ENCODE measurements around the gene CDKN2B. TPM values are rescaled to one million over a fixed set of nuclear protein-coding genes. Genes with fewer than 3 reads are reported as not detected.

Gene CDKN2B
- total RNA-seq, 3 donors from 2014 or later = 0.16 to 0.40 TPM; not detected in 1

DNA sequence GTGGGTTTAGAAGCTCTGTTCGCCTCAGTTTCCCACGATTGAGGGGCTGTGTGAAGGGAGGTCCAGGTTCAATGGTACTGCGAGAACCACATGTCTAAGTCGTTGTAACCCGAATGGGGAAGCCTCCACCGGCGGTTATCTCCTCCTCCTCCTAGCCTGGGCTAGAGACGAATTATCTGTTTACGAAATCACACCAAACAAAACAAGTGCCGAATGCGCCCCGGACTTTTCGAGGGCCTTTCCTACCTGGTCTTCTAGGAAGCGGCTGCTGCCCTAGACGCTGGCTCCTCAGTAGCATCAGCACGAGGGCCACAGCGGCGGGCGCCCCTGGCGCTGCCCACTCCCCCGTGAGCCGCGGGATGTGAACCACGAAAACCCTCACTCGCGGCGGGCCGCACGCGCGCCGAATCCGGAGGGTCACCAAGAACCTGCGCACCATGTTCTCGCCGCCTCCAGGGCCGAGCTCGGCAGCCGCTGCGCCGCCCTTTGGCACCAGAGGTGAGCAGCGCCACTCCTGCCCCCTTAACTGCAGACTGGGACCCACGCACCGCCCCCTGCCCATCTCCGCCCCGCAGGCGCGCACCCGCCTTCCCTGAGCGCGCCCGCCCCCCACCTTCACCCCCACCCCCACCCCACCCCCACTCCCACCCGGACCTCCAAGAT is 15.1 kb downstream of the CDKN2B start, which contains the start of gene CDKN2A:
Gene CDKN2A, minus strand, starts transcription at position 500 of the 663 bp plus-strand sequence.
- peaks cover 2% of the 10 kb centered on the region for H3K36me3 Mint-ChIP-seq (ENCODE audit: insufficient read depth)
- H3K9me3 Mint-ChIP-seq = no peaks in the 10 kb centered on the region
- H3K4me1 Mint-ChIP-seq (ENCODE audit: low read depth) = peaks cover 9% of the 10 kb centered on the region
- H3K27me3 Mint-ChIP-seq (ENCODE audit: low read depth) = peaks cover 15% of the 10 kb centered on the region
- ATAC-seq = peak; percentile 55
- H3K4me3 Mint-ChIP-seq = peak within 1 kb of the TSS; percentile 95
- DNase-seq = peak; percentile 33

DNA sequence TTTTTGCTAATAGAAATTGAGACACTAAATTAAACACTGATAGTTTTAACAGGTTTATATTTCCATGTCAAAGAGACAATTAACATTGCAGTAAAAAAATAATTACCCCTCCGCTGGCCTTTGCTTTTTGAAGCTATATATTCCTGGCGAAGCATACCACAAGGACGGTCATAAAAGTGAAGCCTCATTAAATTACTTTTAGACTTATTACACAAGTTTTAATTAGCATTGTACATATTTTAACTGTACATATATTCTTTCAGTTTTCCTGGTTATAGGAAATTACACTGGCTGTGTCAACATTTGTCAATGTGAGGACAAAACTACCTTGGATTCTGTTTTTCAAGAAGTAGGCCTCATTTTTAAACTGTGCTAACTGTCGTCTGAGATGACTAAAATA is 16.1 kb downstream of the CDKN2B start:
- no peak for ATAC-seq
- DNase-seq = no peak
- Mint-ChIP-seq H3K4me3 (peak overlapping the region; percentile 76), H3K27me3 (ENCODE audit: low read depth) (peaks cover 23% of the 10 kb centered on the region), H3K9me3 (no peaks in the 10 kb centered on the region), H3K4me1 (ENCODE audit: low read depth) (peaks cover 9% of the 10 kb centered on the region), H3K36me3 (ENCODE audit: insufficient read depth) (peaks cover 2% of the 10 kb centered on the region)

DNA sequence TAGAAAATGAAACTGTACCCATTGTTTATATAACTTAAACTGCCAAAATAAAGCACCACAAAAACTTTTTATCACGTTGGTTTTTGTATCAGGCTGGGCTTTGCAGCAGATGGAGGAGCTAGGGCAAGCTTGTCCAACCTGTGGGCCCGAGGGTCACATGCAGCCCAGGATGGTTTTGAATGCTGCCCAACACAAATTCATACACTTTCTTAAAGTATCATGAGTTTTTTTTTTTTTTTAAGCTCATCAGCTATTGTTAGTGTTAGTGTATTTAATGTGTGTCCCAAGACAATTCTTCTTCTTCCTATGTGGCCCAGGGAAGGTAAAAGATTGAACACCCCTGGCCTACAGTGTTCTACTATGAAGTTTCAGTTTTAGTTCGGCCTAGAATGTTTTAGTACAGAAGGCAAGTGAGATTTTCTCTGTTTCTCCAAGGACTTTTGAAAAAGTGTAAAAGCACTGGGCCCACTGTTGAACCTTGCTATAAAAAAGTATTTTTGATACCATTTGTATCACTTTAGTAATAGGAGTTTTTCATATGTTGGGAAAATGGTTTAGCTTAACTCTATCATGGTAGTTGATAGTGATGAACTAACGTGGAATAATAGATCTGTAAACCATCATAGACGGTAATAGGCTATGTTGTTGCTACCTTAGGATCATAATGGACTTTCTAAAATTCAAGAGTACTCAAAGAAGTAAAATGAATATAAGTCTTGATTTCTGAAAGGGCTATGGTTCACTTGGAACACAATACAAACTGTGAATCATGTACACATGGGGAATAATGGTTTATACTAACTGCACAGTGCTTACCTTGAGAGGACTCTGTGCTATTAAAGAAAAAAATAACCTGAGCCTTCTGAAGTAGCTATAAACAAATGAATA is 17.8 kb downstream of the CDKN2B start:
- Mint-ChIP-seq H3K36me3 (ENCODE audit: insufficient read depth) (peaks cover 2% of the 10 kb centered on the region), H3K27me3 (ENCODE audit: low read depth) (peaks cover 35% of the 10 kb centered on the region), H3K9me3 (no peaks in the 10 kb centered on the region), H3K4me3 (no peak overlapping the region), H3K4me1 (ENCODE audit: low read depth) (peaks cover 10% of the 10 kb centered on the region)
- ATAC-seq (no peak), DNase-seq (no peak)

DNA sequence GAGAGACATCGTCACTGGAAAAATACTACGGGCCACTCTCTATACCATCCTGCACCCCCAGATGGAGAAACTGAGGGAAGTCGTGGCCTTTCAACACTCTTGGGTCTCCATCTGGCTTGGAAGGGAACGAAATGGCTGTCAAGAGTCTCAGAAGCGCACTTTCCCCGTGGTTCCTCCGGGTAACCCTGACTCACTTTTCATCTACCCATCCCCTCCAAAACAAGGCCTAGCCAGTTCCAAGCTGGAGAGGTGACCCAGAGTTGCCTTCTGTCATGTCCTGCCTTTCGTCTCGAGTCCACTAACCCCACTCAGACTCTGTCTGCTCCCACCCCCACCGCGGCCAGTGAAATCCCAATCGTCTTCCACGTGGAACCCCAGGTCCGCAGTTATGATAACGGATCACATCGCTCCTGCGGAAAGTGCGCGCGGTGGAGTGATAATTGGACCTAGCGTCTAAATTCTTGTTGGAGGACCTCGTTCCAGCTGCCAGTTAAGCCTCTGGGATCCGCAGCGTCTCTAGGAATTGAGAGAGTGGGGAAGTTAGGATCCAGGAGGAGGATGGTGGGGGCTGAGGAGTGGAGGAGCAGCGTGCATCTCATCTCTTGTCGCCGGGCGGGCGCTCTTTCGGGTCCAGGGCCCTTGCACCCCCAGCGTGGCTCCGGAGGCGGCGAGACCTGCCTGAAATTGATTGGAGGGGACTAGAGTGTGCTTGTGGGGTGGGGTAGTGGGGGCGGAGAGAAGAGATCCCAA is 19.5 kb downstream of the CDKN2B start:
- no peak overlapping the region for H3K4me3 Mint-ChIP-seq
- ATAC-seq (no peak), DNase-seq (no peak)
- H3K36me3 Mint-ChIP-seq (ENCODE audit: insufficient read depth) = peaks cover 2% of the 10 kb centered on the region
- no peaks in the 10 kb centered on the region for H3K9me3 Mint-ChIP-seq
- H3K4me1 Mint-ChIP-seq (ENCODE audit: low read depth) = peaks cover 8% of the 10 kb centered on the region
- peaks cover 43% of the 10 kb centered on the region for H3K27me3 Mint-ChIP-seq (ENCODE audit: low read depth)

DNA sequence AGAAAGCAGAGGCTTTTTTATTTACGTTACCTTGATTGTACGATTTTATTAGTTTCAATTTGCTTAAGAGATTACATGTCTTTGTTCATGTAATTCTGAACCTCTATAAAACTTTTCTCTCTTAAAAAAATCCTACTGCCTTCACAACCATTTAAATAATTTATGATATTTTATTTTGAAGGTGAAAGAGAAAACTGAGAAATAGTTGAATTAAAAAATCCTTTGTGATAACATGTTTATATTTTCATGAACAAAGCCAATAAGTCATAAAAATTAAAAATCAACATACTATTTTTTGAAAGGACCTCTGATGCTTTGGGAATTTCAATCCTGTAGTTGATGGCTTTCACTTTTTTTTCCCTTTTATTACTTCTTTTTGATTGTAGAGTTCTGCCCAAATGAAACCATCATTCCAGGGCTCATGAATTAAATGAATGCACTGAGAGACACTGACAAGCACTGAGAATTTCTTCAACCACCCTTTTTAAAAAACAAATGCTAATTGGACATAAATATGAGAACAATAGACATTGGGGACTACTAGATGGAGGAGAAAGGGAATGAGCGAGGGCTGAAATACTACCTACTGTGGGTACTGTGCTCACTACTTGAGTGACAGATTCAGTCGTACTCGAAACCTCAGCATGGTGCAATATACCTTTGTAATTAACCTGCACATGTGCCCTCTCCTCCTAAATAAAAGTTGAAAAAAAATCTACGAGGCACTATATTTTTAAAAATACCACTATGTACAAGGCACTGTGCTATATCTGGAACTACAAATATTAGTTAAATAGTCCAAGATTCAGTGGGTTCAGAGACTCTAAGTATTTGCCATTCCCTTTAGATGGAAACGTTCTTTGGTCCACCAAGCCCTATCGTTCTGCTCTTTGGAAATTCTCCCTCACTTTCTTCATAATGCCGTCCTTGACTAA is 20.8 kb downstream of the CDKN2B start:
- no peak for ATAC-seq
- DNase-seq = no peak
- peaks cover 3% of the 10 kb centered on the region for H3K4me1 Mint-ChIP-seq (ENCODE audit: low read depth)
- peaks cover 54% of the 10 kb centered on the region for H3K27me3 Mint-ChIP-seq (ENCODE audit: low read depth)
- no peak overlapping the region for H3K4me3 Mint-ChIP-seq
- H3K36me3 Mint-ChIP-seq (ENCODE audit: insufficient read depth) = peaks cover 2% of the 10 kb centered on the region
- no peaks in the 10 kb centered on the region for H3K9me3 Mint-ChIP-seq

DNA sequence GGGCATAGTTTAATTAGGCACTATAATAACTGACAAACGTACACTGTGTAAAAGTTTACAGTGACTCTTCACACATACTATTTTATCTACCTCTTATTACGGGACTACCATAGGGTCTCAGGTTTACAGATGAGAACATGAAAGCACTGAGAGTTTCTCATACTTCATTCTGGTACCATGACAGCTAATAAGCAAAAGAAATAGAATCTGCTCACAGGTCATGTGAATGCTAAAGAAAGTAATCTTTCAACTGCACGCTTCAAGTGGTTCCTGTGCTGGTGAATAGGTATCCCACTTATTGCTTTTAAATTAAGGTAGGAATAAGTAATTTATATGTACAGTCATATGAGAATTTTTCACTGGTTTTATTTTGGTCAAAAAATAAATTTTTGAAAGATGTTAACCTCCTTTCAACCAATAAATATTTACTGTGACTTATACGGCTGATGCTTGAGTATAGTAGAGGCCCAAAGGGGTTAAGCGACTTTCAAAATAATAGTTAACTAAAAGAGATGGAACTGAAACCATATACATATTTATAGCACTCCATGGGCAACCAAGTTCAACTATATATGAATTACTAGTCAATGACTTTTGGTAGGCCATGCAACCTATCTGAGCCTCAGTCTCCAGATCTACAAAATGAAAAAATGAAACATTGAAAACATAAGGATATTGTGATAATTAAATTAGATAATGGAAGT is 23.0 kb downstream of the CDKN2B start:
- Mint-ChIP-seq H3K36me3 (ENCODE audit: insufficient read depth) (peaks cover 2% of the 10 kb centered on the region), H3K27me3 (ENCODE audit: low read depth) (peaks cover 67% of the 10 kb centered on the region), H3K4me3 (no peak overlapping the region), H3K4me1 (ENCODE audit: low read depth) (peaks cover 1% of the 10 kb centered on the region), H3K9me3 (no peaks in the 10 kb centered on the region)
- ATAC-seq = no peak
- no peak for DNase-seq

DNA sequence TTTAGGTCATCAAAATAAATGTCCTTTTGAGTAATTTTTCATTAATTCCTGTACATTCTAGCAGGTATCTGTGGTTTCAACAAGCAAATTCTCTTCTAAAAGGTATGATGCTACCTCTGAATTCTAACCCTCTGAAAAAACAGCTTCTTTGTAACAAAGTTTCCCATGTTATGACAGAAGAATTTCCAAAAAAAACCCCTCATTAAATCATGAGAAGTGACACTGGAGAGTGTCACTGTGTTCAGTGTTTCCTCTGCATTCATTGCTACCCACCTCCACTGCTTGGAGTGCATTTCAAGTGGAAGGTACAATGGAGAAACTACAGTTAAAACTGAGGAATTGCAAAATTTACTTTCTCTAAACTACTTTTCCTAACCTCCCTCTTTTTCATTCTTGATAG is 25.0 kb downstream of the CDKN2B start:
- DNase-seq (no peak), ATAC-seq (no peak)
- H3K9me3 Mint-ChIP-seq = no peaks in the 10 kb centered on the region
- H3K27me3 Mint-ChIP-seq (ENCODE audit: low read depth) = peaks cover 67% of the 10 kb centered on the region
- no peak overlapping the region for H3K4me3 Mint-ChIP-seq
- no peaks in the 10 kb centered on the region for H3K36me3 Mint-ChIP-seq (ENCODE audit: insufficient read depth)
- peaks cover 1% of the 10 kb centered on the region for H3K4me1 Mint-ChIP-seq (ENCODE audit: low read depth)

DNA sequence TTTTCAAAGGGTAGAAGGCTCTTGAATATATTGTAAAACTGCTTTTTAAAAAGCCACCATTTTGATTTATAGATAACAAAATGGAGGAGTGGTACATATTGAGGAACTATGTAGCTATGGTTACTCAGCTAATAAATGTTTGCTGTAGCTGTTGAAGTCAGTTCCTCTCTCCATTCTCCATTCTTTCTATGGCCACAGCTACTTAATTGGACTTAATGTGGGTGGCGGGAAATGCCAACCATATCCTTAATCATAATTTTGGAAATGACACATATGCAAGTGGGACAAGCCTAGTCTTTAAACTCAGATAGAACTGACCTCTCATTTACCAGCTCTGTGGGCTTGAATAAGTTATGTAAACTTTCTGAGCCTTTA is 25.6 kb downstream of the CDKN2B start:
- Mint-ChIP-seq H3K36me3 (ENCODE audit: insufficient read depth) (no peaks in the 10 kb centered on the region), H3K4me1 (ENCODE audit: low read depth) (peaks cover 1% of the 10 kb centered on the region), H3K4me3 (no peak overlapping the region), H3K9me3 (no peaks in the 10 kb centered on the region), H3K27me3 (ENCODE audit: low read depth) (peaks cover 68% of the 10 kb centered on the region)
- no peak for ATAC-seq
- DNase-seq = no peak

DNA sequence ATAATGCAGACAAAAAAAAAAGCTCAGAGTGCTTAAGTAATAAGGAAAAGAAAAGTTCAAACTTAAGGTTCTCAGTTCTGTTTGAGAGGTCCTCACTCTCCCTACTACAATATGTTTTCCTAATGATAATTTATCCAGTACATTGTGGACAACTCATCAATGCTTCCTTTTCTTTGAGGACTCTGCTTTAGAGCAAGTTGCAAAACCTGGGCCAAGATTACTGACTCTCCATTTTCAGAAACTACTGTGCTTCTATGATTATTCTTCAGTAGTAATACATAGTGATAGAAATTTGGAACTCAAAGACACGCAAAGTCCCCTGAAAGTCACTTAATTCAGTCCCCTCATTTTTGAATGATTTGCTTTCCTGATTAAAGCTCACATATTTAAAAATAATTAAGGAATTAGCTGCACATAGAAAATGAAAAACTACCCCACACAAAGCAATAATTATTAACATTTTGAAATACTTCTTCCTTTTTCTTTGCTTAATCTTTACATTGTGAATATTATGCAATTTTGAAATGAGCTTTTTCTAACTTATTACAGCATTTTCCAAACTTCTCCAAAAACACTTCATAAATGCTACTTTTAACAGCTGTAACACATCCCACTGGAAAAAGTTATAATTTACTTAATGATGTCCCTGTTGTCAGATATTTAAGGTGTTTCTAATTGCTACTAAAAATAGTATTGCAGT is 26.1 kb downstream of the CDKN2B start:
- Mint-ChIP-seq H3K4me1 (ENCODE audit: low read depth) (peaks cover 1% of the 10 kb centered on the region), H3K4me3 (no peak overlapping the region), H3K36me3 (ENCODE audit: insufficient read depth) (no peaks in the 10 kb centered on the region), H3K27me3 (ENCODE audit: low read depth) (peaks cover 65% of the 10 kb centered on the region), H3K9me3 (no peaks in the 10 kb centered on the region)
- no peak for ATAC-seq
- DNase-seq = no peak

DNA sequence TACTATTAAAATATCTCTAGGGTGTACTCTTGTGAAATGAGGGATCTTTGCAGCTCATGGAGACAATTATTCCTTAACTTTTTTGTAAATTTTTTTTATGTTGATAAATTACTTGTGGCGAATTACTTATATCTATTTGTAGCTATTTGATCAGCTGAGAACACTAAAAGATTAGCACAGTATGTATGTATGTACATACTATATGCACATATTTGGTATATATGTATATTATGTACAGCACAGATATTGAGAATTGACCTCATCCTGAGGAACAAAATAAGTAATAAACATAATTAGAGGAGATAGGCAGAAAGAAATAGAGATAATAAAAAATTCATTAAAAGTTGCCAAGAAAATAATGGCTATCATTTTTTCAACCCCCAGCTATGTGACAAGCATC is 26.7 kb downstream of the CDKN2B start:
- Mint-ChIP-seq H3K27me3 (ENCODE audit: low read depth) (peaks cover 65% of the 10 kb centered on the region), H3K4me1 (ENCODE audit: low read depth) (no peaks in the 10 kb centered on the region), H3K9me3 (no peaks in the 10 kb centered on the region), H3K36me3 (ENCODE audit: insufficient read depth) (no peaks in the 10 kb centered on the region), H3K4me3 (no peak overlapping the region)
- DNase-seq = no peak
- ATAC-seq = no peak

DNA sequence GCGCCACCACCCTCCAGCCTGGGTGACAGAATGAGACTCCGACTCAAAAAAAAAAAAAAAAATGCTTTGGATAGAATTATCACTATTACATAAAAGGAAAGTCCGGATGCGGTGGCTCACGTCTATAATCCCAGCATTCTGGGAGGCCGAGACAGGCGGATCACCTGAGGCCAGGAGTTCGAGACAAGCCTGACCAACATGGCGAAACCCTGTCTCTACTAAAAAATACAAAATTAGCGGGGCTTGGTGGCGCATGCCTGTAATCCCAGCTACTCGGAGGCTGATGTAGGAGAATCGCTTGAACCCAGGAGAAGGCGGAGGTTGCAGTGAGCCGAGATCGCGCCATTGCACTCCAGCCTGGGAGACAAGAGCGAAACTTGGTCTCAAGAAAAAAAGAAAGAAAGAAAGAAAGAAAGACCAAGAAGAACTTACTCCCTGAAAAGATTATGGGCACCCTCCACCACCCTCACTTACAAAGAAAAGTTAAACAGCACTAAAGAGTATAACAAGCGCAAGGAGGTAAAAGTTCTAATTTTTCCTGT is 32.7 kb downstream of the CDKN2B start:
- Mint-ChIP-seq H3K9me3 (no peaks in the 10 kb centered on the region), H3K36me3 (ENCODE audit: insufficient read depth) (no peaks in the 10 kb centered on the region), H3K27me3 (ENCODE audit: low read depth) (peaks cover 83% of the 10 kb centered on the region), H3K4me1 (ENCODE audit: low read depth) (peaks cover 13% of the 10 kb centered on the region), H3K4me3 (no peak overlapping the region)
- ATAC-seq = no peak
- no peak for DNase-seq

DNA sequence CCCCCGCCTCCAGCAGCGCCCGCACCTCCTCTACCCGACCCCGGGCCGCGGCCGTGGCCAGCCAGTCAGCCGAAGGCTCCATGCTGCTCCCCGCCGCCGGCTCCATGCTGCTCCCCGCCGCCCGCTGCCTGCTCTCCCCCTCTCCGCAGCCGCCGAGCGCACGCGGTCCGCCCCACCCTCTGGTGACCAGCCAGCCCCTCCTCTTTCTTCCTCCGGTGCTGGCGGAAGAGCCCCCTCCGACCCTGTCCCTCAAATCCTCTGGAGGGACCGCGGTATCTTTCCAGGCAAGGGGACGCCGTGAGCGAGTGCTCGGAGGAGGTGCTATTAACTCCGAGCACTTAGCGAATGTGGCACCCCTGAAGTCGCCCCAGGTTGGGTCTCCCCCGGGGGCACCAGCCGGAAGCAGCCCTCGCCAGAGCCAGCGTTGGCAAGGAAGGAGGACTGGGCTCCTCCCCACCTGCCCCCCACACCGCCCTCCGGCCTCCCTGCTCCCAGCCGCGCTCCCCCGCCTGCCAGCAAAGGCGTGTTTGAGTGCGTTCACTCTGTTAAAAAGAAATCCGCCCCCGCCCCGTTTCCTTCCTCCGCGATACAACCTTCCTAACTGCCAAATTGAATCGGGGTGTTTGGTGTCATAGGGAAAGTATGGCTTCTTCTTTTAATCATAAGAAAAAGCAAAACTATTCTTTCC is 34.2 kb downstream of the CDKN2B start:
- DNase-seq (peak; percentile 48), ATAC-seq (peak; percentile 65 to 78)
- Mint-ChIP-seq H3K36me3 (ENCODE audit: insufficient read depth) (peaks cover 2% of the 10 kb centered on the region), H3K4me1 (ENCODE audit: low read depth) (peaks cover 15% of the 10 kb centered on the region), H3K27me3 (ENCODE audit: low read depth) (peaks cover 90% of the 10 kb centered on the region), H3K9me3 (peaks cover 6% of the 10 kb centered on the region), H3K4me3 (peak overlapping the region; percentile 79)

Data from activated T-cell treated with anti-CD3 and anti-CD28 coated beads, Interleukin-2, amount 50 U/mL, for 4 hours (primary cell).